ENCODE measurements around the gene B3GALT5.

The B3GALT5 gene

DNA sequence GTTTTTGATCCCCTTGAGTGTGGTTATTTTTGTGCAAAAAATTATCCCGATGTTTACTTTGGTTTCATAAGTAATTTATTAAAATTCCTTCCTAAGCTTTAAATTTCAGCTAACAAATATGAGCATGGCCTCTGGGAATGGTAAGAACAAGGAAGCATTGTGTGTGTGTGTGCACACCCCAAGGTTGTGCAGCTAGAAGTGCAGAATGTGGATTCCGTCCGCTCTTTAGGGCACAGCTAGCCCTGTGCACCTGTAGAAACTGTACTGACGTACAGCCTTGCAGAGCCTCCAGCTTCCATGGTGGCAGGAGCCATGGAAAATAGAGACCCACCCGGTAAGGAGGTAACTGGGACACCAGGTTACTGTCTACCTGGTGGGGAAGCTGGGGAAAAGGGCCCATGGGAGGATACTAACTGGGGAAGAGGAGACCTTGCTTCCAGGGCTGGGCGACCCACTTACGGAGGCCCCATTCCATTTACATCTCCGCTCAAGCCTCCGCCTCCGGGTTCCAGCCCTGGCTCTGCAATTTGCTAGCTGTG is 54.7 kb downstream of the B3GALT5 start:
- TF ChIP-seq, protein P1, sequence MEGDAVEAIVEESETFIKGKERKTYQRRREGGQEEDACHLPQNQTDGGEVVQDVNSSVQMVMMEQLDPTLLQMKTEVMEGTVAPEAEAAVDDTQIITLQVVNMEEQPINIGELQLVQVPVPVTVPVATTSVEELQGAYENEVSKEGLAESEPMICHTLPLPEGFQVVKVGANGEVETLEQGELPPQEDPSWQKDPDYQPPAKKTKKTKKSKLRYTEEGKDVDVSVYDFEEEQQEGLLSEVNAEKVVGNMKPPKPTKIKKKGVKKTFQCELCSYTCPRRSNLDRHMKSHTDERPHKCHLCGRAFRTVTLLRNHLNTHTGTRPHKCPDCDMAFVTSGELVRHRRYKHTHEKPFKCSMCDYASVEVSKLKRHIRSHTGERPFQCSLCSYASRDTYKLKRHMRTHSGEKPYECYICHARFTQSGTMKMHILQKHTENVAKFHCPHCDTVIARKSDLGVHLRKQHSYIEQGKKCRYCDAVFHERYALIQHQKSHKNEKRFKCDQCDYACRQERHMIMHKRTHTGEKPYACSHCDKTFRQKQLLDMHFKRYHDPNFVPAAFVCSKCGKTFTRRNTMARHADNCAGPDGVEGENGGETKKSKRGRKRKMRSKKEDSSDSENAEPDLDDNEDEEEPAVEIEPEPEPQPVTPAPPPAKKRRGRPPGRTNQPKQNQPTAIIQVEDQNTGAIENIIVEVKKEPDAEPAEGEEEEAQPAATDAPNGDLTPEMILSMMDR (IDR thresholded peaks at IDR 0.05; ENCODE audit: low read depth, low read length) = no peak
- H3K4me3 ChIP-seq (ENCODE audit: low read depth, low read length) = no peak overlapping the region

DNA sequence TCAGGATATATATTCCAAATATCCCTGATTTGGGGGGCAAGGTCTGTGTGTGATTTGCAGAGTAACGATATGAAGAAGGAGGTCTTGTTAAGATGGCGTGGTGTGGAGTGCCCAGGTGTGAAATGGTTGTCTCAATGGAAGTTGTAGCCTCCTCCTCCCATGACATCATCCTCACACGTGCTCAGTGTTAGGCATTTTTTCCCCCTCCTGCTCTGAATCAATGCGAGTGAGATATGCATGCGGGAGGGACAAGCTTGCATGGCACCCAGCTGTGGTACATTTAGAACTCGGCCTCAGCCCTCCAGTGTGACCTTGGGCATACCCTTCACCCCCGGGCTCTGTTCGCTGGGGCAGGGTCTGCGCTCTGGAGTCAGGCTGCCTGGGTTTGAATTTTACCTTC is 55.6 kb downstream of the B3GALT5 start:
- TF ChIP-seq, protein P1 (IDR thresholded peaks at IDR 0.05; ENCODE audit: low read depth, low read length) = no peak

DNA sequence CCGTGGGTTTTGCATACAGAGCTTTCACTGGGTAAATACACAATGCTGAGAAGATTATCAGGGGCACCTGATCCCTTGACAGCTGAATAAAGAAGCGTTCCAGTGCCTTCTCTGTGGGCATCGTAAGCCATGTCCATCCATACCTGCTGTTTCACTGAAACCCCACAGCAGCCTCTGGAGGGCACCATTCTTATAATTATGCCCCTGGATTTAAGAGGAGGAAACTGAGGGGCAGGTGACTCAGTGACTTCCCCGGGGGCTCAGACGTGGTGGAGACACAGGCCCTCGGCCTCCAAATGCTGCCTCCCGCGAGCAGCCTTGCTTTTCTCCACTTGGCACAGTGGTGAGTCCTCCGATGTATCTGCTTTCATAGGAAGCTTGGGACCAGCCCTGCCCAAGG is 56.7 kb downstream of the B3GALT5 start:
- H3K4me3 ChIP-seq (ENCODE audit: low read depth, low read length) = no peak overlapping the region
- TF ChIP-seq, protein P1 (IDR thresholded peaks at IDR 0.05; ENCODE audit: low read depth, low read length) = no peak

More for the DNA sequence above, 55.6 kb downstream of the B3GALT5 start:
- H3K4me3 ChIP-seq (ENCODE audit: low read depth, low read length) = no peak overlapping the region

DNA sequence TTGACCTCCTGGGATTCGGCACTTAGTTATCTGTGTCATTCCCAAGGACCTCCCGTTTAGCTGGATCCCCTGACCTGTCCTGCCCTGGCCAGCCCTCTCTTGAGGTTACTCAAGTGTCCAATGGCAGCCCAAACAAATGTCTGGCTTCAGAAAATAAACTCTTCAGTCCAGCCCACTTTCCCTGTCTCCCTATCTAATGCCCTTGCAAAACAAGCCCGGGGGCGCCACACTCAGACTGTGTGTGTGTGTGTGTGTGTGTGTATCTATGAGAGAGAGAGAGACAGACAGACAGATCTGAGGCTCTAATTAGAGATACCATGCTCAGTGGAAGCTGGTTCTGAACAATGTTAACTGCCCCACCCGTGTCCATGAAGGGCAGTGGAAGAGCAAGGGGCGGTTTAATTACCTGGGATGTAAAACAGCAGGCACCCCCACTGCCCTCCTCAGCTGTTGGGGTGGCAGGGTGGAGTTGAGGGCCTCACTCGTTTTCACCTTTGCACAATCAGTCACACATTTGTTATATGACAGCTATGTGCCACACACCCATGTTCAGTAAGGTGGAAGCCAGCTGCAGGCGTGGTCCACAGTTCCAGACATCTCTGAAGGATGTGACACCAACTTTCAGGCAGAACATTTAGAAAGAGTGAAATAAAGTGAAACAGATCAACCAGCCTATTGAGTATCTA is 57.4 kb downstream of the B3GALT5 start:
- no peak overlapping the region for H3K4me3 ChIP-seq (ENCODE audit: low read depth, low read length)
- TF ChIP-seq, protein P1 (IDR thresholded peaks at IDR 0.05; ENCODE audit: low read depth, low read length) = no peak

DNA sequence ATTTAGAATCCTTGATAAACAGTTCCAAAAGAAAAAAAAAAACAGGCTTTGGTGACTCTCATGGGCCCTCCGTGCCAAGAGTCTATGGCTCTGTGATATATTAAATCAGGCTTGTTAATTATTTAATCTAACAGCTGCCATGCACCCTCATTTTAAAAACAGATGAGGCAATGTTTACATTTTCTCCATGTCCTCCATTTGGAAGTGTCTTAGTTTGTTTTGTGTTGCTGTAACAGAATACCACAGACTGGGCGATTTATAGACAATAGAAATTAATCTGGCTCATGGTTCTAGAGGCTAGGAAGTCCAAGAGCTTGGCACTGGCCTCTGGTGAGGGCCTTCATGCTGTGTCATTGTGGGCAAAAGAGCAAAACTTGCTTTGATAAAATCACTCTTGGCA is 58.0 kb downstream of the B3GALT5 start:
- TF ChIP-seq, protein P1 (IDR thresholded peaks at IDR 0.05; ENCODE audit: low read depth, low read length) = no peak
- H3K4me3 ChIP-seq (ENCODE audit: low read depth, low read length) = no peak overlapping the region

DNA sequence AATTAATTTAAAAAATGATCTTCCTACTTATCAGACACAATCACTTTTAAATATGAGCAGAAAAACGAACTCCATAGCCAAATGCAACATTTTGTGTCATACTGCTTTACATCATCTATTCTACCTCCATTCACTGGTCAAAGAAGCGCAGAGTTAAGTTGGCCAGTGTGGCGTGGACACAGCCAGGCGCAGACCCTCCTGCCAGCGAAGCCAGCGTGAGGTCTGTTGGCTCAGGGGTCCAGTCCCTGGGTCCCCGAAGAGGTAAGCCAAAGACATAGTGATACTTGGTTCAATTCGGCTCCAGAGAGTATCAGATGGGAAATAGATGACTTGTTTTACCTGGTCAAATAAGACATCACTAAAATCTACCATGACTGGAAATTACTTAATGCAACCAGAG is 59.2 kb downstream of the B3GALT5 start:
- TF ChIP-seq, protein P1 (IDR thresholded peaks at IDR 0.05; ENCODE audit: low read depth, low read length) = no peak
- no peak overlapping the region for H3K4me3 ChIP-seq (ENCODE audit: low read depth, low read length)

DNA sequence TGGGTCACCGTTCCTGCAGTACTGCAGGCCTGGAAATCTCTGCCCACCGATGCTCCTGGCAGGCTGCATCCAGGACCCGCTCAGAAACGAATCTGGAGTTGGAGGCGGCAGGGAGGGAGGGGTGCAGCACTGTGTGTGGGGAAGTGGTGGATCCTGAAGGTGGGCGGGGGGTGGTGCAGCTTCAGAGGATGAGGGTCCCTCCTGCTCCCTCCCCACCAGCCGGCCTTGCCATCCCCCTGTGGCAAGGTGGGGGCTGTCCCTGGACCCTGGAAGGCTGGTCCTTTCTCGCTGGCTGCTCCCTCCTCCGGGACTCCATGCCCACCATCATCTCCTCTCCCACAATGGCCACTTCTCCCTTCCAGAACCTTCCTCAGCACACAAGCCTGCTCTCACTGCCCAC is 60.4 kb downstream of the B3GALT5 start:
- TF ChIP-seq, protein P1 (IDR thresholded peaks at IDR 0.05; ENCODE audit: low read depth, low read length) = no peak
- no peak overlapping the region for H3K4me3 ChIP-seq (ENCODE audit: low read depth, low read length)
